AG04449 (cell line): ENCODE results near the gene UGT1A9.

Source experiments
- CTCF ChIA-PET: fragments of 350-600 bp; formaldehyde crosslinking; extraction: SDS; loops from one replicate; lab custom pipeline; 2021; ENCODE audit warnings: antibody characterized with exemption; lab: Yijun Ruan, JAX
- POLR2A ChIA-PET: fragments of 400-600, 350-600 bp; formaldehyde crosslinking; extraction: SDS; loops from one replicate; lab custom pipeline; 2020; ENCODE audit warnings: antibody characterized with exemption, inconsistent platforms; lab: Yijun Ruan, JAX
- DNase-seq: peaks from one replicate; pipeline ENCODE4 v3.0.0-alpha.2; 2010; ENCODE audit warnings: low read depth, low spot score
- H3K4me3 ChIP-seq: 2 replicates; pipeline ENCODE4 v1.5.1; 2011; ENCODE audit warnings: low read depth, mild to moderate bottlenecking, control low read depth, low read length
- CTCF ChIP-seq: IDR thresholded peaks from one replicate; pipeline ENCODE4 v1.5.1; 2011; ENCODE audit warnings: mild to moderate bottlenecking, moderate library complexity, low read length, control low read depth, inconsistent platforms; ENCODE audit not compliant: insufficient read depth; ENCODE audit errors: missing control alignments

Gene UGT1A9

GRCh38 chr2:233764264-233764663, 92.6 kb downstream of the UGT1A9 start:
- POLR2A ChIA-PET: no interaction called here
- CTCF ChIA-PET: no interaction called here
- no peak for TF ChIP-seq CTCF
- DNase-seq: no peak
- no peak overlapping the region for H3K4me3 ChIP-seq

- no peak for TF ChIP-seq CTCF
- no peak for DNase-seq
- H3K4me3 ChIP-seq: no peak overlapping the region
- ChIA-PET CTCF (no interaction called here), POLR2A (no interaction called here)
Measured at GRCh38 chr2:233764761-233765160, 93.1 kb downstream of the UGT1A9 start.

DNA sequence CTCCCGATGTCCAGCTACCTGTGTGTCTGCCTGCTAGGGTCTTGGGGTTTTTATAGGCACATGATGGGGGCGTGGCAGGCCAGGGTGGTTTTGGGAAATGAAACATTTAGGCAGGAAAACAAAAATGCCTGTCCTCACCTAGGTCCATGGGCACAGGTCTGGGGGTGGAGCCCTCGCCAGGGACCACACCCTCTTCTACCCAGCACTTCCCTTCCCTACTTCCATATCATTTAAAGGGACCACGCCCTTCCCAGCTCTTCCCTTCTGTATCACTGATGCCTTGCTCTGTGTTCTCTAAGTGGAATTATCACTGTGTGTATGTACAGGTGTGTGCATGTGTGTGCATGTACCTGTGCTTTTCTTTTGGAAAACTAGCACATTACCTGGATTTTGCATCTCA, 94.7 kb downstream of the UGT1A9 start:
- POLR2A ChIA-PET: no interaction called here
- no peak for DNase-seq
- CTCF ChIA-PET: no interaction called here
- no peak for TF ChIP-seq CTCF
- H3K4me3 ChIP-seq: no peak overlapping the region

GRCh38 chr2:233768076-233768475, 96.4 kb downstream of the UGT1A9 start:
- ChIA-PET CTCF (no interaction called here), POLR2A (no interaction called here)
- H3K4me3 ChIP-seq: no peak overlapping the region
- no peak for TF ChIP-seq CTCF
- DNase-seq: no peak

DNA sequence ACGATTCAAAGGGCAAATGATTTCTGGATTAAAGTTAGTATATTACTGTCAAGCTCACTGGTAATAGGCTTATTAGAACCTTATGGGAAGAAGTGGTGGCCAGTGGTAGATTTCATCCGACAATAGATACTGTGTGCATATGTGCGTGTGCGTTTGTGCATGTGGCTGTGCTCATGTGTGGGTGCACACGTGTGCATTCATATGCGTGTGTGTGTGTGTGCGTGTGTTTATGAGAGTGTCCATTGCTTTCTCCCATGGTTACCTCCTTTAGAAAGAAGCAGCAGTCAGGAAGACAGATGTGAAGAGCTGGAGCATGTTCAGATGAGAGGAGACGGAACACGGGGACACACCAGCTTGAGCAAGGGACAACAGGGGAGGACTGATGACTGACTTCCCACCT, 97.6 kb downstream of the UGT1A9 start:
- no peak for TF ChIP-seq CTCF
- ChIA-PET POLR2A (no interaction called here), CTCF (no interaction called here)
- no peak for DNase-seq
- no peak overlapping the region for H3K4me3 ChIP-seq

DNA sequence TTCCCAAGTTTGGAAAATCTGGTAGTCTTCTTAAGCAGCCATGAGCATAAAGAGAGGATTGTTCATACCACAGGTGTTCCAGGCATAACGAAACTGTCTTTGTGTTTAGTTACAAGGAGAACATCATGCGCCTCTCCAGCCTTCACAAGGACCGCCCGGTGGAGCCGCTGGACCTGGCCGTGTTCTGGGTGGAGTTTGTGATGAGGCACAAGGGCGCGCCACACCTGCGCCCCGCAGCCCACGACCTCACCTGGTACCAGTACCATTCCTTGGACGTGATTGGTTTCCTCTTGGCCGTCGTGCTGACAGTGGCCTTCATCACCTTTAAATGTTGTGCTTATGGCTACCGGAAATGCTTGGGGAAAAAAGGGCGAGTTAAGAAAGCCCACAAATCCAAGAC, 100.5 kb downstream of the UGT1A9 start:
- POLR2A ChIA-PET: no interaction called here
- CTCF ChIA-PET: no interaction called here
- DNase-seq: no peak
- no peak for TF ChIP-seq CTCF
- H3K4me3 ChIP-seq: no peak overlapping the region
